ENCODE data around the gene JOSD1. TPM values are rescaled to one million over a fixed set of nuclear protein-coding genes. Genes with fewer than 3 reads are reported as not detected.

The JOSD1 gene
- total and polyA plus RNA-seq, 9 donors = 33.6 to 138 (median 48.7) TPM

DNA sequence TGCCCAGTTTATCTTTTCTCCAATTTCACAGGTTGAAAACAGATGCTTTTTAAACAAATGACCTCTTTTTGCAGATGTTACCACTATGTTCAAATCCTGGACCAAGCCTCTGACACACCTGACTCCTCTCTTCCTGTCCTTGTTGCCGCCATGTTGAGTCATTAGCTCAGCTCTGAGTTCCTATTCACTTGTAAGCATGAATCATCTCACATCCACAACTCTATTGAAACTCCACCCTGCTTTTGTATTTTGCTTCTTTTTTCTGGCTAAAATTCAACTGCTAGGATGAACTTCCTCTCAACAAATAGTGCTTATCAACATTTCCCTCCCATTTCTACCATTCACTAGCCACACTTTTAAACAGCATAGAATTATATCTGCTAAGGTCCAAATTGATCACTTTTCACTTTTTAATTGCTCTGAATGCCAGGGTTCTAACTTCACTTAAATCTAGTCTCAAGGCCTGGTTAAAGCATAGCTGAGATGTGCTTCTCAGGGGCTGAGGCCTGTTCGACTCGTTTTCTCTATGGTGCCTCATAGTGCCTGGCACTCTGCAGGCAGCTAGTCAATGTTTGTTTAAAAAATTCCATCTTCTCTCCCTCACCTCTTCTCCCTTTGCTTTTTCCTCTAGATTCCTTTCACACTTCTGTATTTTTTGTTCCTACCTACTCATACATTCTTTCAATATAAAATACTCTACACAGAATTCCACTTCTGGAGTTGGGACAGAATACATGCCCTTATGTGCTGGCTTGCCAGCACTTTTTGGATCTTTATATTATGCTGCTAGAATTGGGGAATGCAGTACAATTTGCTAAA is 3.9 kb downstream of the JOSD1 start:
- WGBS, 3 donors = 25 to 28% (median 26%) methylated on average over 3 of the region's 3 CpGs
- H3K27me3 ChIP-seq = no peaks in the 10 kb centered on the region
- no peak overlapping the region for H3K4me3 ChIP-seq
- no peaks in the 10 kb centered on the region for H3K36me3 ChIP-seq
- TF ChIP-seq POLR2A (IDR thresholded peaks at IDR 0.05) = no peak
- TF ChIP-seq, protein P1, sequence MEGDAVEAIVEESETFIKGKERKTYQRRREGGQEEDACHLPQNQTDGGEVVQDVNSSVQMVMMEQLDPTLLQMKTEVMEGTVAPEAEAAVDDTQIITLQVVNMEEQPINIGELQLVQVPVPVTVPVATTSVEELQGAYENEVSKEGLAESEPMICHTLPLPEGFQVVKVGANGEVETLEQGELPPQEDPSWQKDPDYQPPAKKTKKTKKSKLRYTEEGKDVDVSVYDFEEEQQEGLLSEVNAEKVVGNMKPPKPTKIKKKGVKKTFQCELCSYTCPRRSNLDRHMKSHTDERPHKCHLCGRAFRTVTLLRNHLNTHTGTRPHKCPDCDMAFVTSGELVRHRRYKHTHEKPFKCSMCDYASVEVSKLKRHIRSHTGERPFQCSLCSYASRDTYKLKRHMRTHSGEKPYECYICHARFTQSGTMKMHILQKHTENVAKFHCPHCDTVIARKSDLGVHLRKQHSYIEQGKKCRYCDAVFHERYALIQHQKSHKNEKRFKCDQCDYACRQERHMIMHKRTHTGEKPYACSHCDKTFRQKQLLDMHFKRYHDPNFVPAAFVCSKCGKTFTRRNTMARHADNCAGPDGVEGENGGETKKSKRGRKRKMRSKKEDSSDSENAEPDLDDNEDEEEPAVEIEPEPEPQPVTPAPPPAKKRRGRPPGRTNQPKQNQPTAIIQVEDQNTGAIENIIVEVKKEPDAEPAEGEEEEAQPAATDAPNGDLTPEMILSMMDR (IDR thresholded peaks at IDR 0.05) = no peak
- TF ChIP-seq EP300 (IDR thresholded peaks at IDR 0.05) = no peak
- intact Hi-C loops (cut with DNase I) = loop anchor here in 1 of 4 donors (5.0 kb wide), 1 partner anchor 130 kb away; no protein-coding TSS in a partner anchor
- peaks cover 14% of the 10 kb centered on the region for H3K4me1 ChIP-seq (ENCODE audit: insufficient read depth)
- H3K27ac ChIP-seq = no peak overlapping the region
- H3K9me3 ChIP-seq = no peaks in the 10 kb centered on the region
- no peak for DNase-seq

DNA sequence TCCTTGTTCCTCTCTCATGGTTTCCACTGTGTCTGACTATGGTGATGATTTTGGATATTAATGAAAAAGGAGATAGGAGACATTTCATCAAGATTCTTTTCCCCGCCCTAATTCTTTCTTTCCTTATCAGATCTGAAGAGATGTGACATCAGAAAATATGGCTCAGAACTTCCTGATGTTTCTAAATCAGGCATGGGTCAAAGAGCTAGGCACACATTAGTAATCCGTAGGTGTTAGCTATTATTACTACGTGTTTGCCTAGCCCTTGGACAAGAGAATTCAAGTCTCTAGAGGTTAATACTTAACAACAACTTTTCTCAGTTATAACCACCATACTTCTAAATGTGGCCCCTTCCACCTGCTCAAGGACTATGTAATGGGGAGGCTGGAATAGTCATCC is 5.8 kb downstream of the JOSD1 start:
- no peaks in the 10 kb centered on the region for H3K9me3 ChIP-seq
- DNase-seq = no peak
- no peak overlapping the region for H3K27ac ChIP-seq
- peaks cover 16% of the 10 kb centered on the region for H3K4me1 ChIP-seq (ENCODE audit: insufficient read depth)
- H3K36me3 ChIP-seq = no peaks in the 10 kb centered on the region
- H3K27me3 ChIP-seq = no peaks in the 10 kb centered on the region
- H3K4me3 ChIP-seq = no peak overlapping the region
- TF ChIP-seq POLR2A (IDR thresholded peaks at IDR 0.05) = no peak
- no peak for TF ChIP-seq EP300 (IDR thresholded peaks at IDR 0.05)
- TF ChIP-seq, protein P1 (IDR thresholded peaks at IDR 0.05) = no peak
- 84 to 86% (median 85%) methylated on average over 3 of the region's 3 CpGs for WGBS, 3 donors
- intact Hi-C loops (cut with DNase I) = loop anchor here in 1 of 4 donors (5.0 kb wide), 1 partner anchor 128 kb away; no protein-coding TSS in a partner anchor

DNA sequence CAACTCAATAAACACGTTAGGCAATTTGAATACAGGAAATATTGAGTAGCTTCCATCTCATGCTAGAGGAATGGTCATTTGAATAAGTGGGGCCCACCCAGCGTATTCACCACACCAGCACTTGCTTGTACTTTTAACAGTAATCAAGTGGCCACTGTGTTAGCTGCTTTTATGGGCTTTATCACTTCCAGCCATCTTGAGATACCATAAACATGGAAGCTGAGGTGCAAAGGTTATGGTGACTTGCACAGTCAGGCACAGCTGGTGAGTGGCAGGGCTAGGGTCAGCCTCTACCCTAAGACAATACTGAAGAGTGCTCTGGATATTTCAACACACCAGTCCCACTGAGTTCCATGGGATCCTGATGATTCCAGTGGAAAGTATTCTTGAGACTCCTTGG is 6.7 kb downstream of the JOSD1 start:
- DNase-seq = no peak
- H3K4me3 ChIP-seq = no peak overlapping the region
- WGBS, 3 donors = 79 to 87% (median 82%) methylated on average over 2 of the region's 2 CpGs
- peaks cover 11% of the 10 kb centered on the region for H3K4me1 ChIP-seq (ENCODE audit: insufficient read depth)
- TF ChIP-seq, protein P1 (IDR thresholded peaks at IDR 0.05) = no peak
- no peak for TF ChIP-seq POLR2A (IDR thresholded peaks at IDR 0.05)
- no peak for TF ChIP-seq EP300 (IDR thresholded peaks at IDR 0.05)
- intact Hi-C loops (cut with DNase I) = no loop called here
- H3K9me3 ChIP-seq = no peaks in the 10 kb centered on the region
- H3K27me3 ChIP-seq = no peaks in the 10 kb centered on the region
- H3K36me3 ChIP-seq = no peaks in the 10 kb centered on the region
- H3K27ac ChIP-seq = no peak overlapping the region

DNA sequence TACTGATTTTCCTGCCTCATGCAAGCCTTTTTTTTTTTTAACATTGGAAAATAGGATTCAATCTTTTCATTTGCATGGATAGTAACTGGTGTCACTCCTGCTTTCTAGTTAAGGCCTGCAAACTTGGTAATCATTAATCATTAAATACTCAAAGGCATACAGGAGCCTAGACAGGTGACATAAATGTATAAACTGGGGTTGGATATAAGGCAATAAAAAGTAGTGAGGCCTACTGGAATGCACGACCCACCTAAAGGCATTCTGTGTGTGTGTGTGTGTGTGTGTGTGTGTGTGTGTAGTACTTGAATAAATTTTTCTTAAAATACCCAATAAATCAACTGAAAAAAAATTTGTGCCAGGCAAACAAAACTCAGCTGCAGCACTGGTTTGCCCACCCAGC is 11.1 kb downstream of the JOSD1 start:
- DNase-seq = no peak
- no peak overlapping the region for H3K27ac ChIP-seq
- no peaks in the 10 kb centered on the region for H3K9me3 ChIP-seq
- H3K27me3 ChIP-seq = no peaks in the 10 kb centered on the region
- TF ChIP-seq, protein P1 (IDR thresholded peaks at IDR 0.05) = no peak
- TF ChIP-seq EP300 (IDR thresholded peaks at IDR 0.05) = no peak
- no peak for TF ChIP-seq POLR2A (IDR thresholded peaks at IDR 0.05)
- no peaks in the 10 kb centered on the region for H3K36me3 ChIP-seq
- H3K4me1 ChIP-seq (ENCODE audit: insufficient read depth) = peaks cover 1% of the 10 kb centered on the region
- WGBS, 3 donors = 53 to 71% (median 62%) methylated on average over 1 of the region's 1 CpG
- intact Hi-C loops (cut with DNase I) = no loop called here
- H3K4me3 ChIP-seq = no peak overlapping the region
